ENCODE results near the gene TAT.
"Not testable (repeated sequence)": the region's sequence is repeated elsewhere in the genome, so short reads cannot be mapped to it uniquely, and the experiment has no call there.

TAT gene

DNA sequence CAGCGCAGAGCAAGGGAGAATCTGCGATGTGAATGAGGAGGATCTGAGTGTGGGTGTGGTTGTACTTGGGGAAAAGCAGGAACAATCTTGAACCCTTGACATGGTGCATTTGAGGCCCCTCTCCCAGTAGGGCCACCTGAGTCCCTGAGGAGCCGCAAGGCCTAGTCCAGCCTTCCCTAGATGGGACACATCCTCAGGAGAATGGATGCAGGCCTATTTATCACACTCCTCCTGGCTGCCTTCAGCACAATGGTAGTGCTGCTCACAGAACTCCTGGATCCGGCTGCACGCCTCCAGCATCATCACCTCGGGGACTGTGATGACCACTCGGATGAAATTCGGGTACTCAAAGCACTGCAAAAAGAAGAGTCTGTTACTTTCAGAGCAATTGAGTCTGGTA lies 9.0 kb downstream of the TAT start:
- DNase-seq (ENCODE audit: low read depth), result no peak
- TF ChIP-seq, protein P1, sequence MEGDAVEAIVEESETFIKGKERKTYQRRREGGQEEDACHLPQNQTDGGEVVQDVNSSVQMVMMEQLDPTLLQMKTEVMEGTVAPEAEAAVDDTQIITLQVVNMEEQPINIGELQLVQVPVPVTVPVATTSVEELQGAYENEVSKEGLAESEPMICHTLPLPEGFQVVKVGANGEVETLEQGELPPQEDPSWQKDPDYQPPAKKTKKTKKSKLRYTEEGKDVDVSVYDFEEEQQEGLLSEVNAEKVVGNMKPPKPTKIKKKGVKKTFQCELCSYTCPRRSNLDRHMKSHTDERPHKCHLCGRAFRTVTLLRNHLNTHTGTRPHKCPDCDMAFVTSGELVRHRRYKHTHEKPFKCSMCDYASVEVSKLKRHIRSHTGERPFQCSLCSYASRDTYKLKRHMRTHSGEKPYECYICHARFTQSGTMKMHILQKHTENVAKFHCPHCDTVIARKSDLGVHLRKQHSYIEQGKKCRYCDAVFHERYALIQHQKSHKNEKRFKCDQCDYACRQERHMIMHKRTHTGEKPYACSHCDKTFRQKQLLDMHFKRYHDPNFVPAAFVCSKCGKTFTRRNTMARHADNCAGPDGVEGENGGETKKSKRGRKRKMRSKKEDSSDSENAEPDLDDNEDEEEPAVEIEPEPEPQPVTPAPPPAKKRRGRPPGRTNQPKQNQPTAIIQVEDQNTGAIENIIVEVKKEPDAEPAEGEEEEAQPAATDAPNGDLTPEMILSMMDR (IDR thresholded peaks at IDR 0.05; ENCODE audit: insufficient read depth, low read depth, low read length, missing control alignments), result no peak
- no peak overlapping the region for H3K4me3 ChIP-seq (ENCODE audit: low read length)

DNA sequence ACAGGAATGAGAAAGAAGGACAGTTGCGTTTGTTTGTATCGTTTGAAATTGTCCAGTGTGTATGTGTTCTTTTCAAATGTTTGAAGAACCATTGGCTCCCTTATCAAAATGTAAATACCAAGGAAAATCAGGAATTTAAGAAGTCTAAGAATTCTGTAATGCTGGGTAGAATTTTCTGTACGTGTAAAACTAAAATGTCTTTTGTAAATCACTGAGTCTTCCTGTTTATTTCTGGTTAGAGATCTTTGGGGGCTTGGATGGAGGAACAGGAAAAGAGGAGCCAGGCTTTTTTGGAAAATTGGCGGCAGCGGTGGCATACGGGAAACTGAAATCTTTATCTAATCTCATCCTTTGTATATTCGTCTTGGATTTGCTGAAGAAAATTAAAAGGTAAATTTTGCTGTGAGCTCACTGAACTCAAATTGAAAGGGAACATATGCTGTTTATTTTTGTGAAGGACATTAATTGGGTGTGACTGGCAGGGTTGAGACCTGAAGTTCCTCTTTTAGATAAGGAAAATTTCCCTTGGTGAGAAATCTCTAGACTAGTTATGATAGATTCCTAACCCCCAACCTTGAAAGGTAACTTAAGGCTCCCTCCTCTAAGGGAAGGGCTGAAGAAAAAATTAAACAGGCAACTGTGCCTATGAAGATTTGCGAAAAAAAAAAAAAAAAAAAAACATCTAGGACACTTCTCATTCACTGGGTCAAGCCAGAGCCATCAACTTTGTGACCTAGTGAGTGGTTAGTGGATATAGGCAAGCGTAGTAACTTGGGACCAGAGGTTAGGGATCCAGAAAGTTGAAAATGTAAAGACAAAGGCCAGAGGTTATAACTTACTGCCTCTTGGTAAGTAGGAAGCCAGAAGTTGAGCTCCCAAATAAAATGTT lies 10.8 kb downstream of the TAT start:
- no peak overlapping the region for H3K4me3 ChIP-seq (ENCODE audit: low read length)
- DNase-seq (ENCODE audit: low read depth), result no peak
- TF ChIP-seq, protein P1 (IDR thresholded peaks at IDR 0.05; ENCODE audit: insufficient read depth, low read depth, low read length, missing control alignments), result peak; percentile 1

DNA sequence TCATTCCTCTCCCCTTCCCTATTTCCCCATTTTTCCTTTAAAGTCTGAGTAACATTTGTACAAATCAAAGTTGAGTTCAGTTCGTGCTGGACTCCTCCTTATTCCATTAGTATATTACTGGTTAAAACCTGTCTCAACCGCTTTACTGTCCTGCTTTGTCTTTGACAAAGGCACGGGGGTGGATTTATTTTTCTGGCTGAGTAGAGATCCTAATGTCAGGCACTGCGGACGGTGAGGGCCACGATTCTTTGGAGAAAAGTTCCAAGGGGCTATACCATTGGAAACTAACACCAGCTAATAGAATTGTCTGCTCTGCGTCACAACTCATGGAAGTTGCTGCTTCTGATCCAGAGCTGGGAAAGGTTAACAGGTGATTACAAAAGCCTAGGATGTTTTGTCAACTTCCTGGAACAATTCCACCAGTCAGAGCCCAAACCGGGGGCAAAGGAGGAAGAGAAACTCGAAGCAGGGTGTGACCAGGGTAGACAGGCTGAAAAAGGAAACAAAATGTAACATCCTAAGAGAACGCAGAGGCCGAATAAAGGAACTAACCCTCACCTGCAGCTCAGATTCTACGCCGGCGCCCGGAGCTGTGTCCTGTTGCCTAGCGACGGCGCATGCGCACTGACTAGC lies 12.4 kb downstream of the TAT start:
- TF ChIP-seq, protein P1 (IDR thresholded peaks at IDR 0.05; ENCODE audit: insufficient read depth, low read depth, low read length, missing control alignments), result no peak
- no peak for DNase-seq (ENCODE audit: low read depth)
- peak overlapping the region; percentile 69 for H3K4me3 ChIP-seq (ENCODE audit: low read length)

DNA sequence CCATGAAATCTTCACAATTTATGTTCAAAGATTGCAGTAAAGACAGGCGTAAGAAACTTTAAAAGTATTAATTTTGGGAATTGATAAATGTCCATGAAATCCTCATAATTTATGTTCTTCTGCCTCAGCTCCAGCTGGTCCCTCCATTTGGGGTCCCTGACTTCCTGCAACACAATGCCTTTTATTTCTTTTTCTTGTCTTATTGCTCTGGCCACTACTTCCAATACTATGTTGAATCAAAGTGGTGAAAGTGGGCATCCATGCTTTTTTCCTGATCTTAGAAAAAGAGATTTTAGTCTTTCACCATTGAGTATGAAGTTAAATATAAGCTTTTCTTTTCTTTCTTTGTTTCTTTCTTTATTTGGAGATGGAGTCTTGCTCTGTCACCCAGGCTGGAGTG lies 14.3 kb downstream of the TAT start:
- no peak overlapping the region for H3K4me3 ChIP-seq (ENCODE audit: low read length)
- TF ChIP-seq, protein P1 (IDR thresholded peaks at IDR 0.05; ENCODE audit: insufficient read depth, low read depth, low read length, missing control alignments), result no peak
- DNase-seq (ENCODE audit: low read depth), result no peak

DNA sequence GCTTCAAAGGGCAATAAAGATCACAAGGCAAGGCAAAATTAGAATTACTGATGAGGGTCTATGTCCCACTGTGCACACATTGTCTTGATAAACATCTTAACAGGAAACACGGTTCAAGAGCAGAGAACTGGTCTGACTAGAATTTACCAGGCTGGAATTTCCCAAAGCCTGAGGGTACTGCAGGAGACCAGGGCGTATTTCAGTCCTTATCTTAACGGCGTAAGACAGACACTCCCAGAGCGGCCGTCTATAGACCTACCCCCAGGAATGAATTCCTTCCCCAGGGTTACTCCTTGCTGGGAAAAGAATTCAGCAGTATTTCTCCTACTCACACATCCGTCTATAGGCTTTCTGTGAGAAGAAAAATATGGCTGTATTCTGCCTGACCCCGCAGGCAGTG lies 15.0 kb downstream of the TAT start:
- H3K4me3 ChIP-seq (ENCODE audit: low read length), result not testable (repeated sequence)
- DNase-seq (ENCODE audit: low read depth), result peak; percentile 8

DNA sequence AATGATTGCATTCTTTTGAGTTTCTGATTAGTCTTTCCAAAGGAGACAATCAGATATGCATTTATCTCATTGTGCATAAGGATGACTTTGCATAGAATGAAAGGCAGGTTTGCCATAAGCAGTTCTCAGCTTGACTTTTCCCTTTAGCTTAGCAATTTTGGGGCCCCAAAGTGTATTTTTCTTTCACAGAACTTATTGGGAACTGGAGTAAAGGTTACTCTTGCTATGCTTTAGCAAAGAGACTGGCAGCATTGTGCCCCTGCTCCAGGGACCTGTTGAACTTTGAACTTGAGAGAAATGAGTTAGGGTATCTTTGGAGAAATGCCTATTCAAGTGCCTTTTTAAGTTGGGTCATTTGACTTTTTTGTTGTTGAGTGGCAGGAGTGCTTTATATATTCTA lies 17.0 kb downstream of the TAT start:
- no peak overlapping the region for H3K4me3 ChIP-seq (ENCODE audit: low read length)
- TF ChIP-seq, protein P1 (IDR thresholded peaks at IDR 0.05; ENCODE audit: insufficient read depth, low read depth, low read length, missing control alignments), result no peak

DNA sequence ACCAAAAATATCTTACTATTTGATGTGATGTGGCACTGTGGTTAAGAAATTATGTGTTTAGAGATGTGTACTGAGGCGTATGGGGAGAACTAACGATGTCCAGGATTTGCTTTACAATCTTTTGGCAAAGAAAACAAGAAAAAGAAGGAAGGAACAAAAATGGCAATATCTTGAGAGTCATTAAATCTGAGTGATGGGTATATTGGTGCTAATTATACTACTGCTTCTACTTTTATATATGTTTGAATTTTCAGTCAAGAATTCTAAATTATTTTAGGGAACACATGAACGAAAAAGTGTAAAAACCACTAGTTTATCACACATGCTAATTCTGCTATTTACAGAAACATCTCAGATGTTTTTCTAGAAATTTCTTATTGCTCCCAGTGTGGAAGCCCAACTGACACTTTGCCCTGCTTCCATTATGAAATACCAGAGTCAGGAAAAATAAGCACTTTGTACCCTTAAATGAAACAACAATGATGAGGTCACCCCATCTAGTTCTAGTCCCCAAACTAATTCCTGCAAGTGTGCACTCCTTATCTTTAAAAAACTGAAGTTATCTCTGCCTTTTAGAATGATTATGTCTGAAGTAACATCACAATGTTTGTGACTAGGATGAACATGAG lies 18.8 kb downstream of the TAT start:
- no peak for DNase-seq (ENCODE audit: low read depth)
- TF ChIP-seq, protein P1 (IDR thresholded peaks at IDR 0.05; ENCODE audit: insufficient read depth, low read depth, low read length, missing control alignments), result no peak
- no peak overlapping the region for H3K4me3 ChIP-seq (ENCODE audit: low read length)

More for the DNA sequence above, 17.0 kb downstream of the TAT start:
- no peak for DNase-seq (ENCODE audit: low read depth)
